Neuronal stem cell (in vitro differentiated cells): ENCODE data around the gene BCAS3.

ENCODE experiments used
- DNase-seq: peaks from one replicate; pipeline ENCODE4 v3.0.0-alpha.2; 2013; ENCODE audit warnings: low spot score
- H2AFZ ChIP-seq: one replicate; pipeline ENCODE4 v1.6.1; 2013; ENCODE audit warnings: mild to moderate bottlenecking, low read length, inconsistent platforms
- H2AK5ac ChIP-seq: 2 replicates; pipeline ENCODE4 v1.6.1; 2013; ENCODE audit warnings: low read depth, mild to moderate bottlenecking, inconsistent platforms, low read length, moderate library complexity, mixed read lengths
- H2BK120ac ChIP-seq: 2 replicates; pipeline ENCODE4 v1.6.1; 2013; ENCODE audit warnings: low read depth, mild to moderate bottlenecking, inconsistent platforms, low read length, moderate library complexity, mixed read lengths
- H2BK12ac ChIP-seq: one replicate; pipeline ENCODE4 v1.6.1; 2013; ENCODE audit warnings: low read length, inconsistent platforms
- H2BK15ac ChIP-seq: 2 replicates; pipeline ENCODE4 v1.6.1; 2013; ENCODE audit warnings: mild to moderate bottlenecking, low read length, inconsistent platforms, mixed read lengths
- H2BK5ac ChIP-seq: one replicate; pipeline ENCODE4 v1.6.1; 2013; ENCODE audit warnings: inconsistent platforms, mild to moderate bottlenecking, low read length, moderate library complexity
- H3K14ac ChIP-seq: one replicate; pipeline ENCODE4 v1.6.1; 2013; ENCODE audit warnings: low read length, inconsistent platforms
- H3K18ac ChIP-seq: 2 replicates; pipeline ENCODE4 v1.6.1; 2013; ENCODE audit warnings: low read length, inconsistent platforms
- H3K23ac ChIP-seq: 2 replicates; pipeline ENCODE4 v1.6.1; 2013; ENCODE audit warnings: low read depth, mild to moderate bottlenecking, mixed read lengths, low read length, inconsistent platforms; ENCODE audit not compliant: poor library complexity
- H3K27ac ChIP-seq: replicated peaks from 3 replicates; pipeline ENCODE4 v1.5.1; 2013; ENCODE audit warnings: low read length, inconsistent platforms
- H3K27me3 ChIP-seq, 3 experiments: 2 replicates each; pipeline ENCODE4 v1.6.1; 2013; ENCODE audit warnings: low read length in 3 of 3, mild to moderate bottlenecking in 2 of 3, inconsistent platforms in 1 of 3, low read depth in 1 of 3, mixed read lengths in 1 of 3, moderate library complexity in 1 of 3; ENCODE audit not compliant: control insufficient read depth in 3 of 3, insufficient read depth in 3 of 3
- H3K36me3 ChIP-seq, 2 donors: replicated peaks in 1 of 2; 2 replicates each; pipeline ENCODE4 v1.6.1; 2013; ENCODE audit warnings: low read length in 2 of 2; ENCODE audit not compliant: control insufficient read depth in 2 of 2, insufficient read depth in 2 of 2
- H3K4ac ChIP-seq: 2 replicates; pipeline ENCODE4 v1.6.1; 2013; ENCODE audit warnings: inconsistent platforms, mild to moderate bottlenecking, low read length, moderate library complexity
- H3K4me1 ChIP-seq, 2 donors: 1 replicate in 1 of 2; 2 replicates in 1 of 2; pipeline ENCODE4 v1.6.1; 2013; ENCODE audit warnings: low read length in 2 of 2, low read depth in 1 of 2; ENCODE audit not compliant: control insufficient read depth in 2 of 2, insufficient read depth in 1 of 2
- H3K4me2 ChIP-seq: one replicate; pipeline ENCODE4 v1.6.1; 2013; ENCODE audit warnings: mild to moderate bottlenecking, low read length, inconsistent platforms; ENCODE audit not compliant: insufficient read depth, poor library complexity, severe bottlenecking
- H3K4me3 ChIP-seq, 2 donors: 2 replicates each; pipeline ENCODE4 v1.5.1; 2013; ENCODE audit warnings: low read length in 2 of 2, mild to moderate bottlenecking in 2 of 2, inconsistent platforms in 1 of 2, moderate library complexity in 1 of 2
- H3K79me1 ChIP-seq: one replicate; pipeline ENCODE4 v1.6.1; 2013; ENCODE audit warnings: low read depth, mild to moderate bottlenecking, inconsistent platforms, low read length, moderate library complexity
- H3K9ac ChIP-seq: one replicate; pipeline ENCODE4 v1.6.1; 2013; ENCODE audit warnings: mild to moderate bottlenecking, low read depth, low read length, inconsistent platforms; ENCODE audit not compliant: poor library complexity
- H3K9me3 ChIP-seq, 2 donors: replicated peaks in 1 of 2; 2 replicates each; pipeline versions ENCODE3 to v1.6.1; 2013; ENCODE audit warnings: low read length in 2 of 2, mild to moderate bottlenecking in 2 of 2, inconsistent platforms in 1 of 2, low read depth in 1 of 2, mixed read lengths in 1 of 2, moderate library complexity in 1 of 2; ENCODE audit not compliant: control insufficient read depth in 2 of 2, insufficient read depth in 1 of 2
- H4K8ac ChIP-seq: one replicate; pipeline ENCODE4 v1.6.1; 2013; ENCODE audit warnings: low read depth, mild to moderate bottlenecking, inconsistent platforms, low read length, moderate library complexity
- H4K91ac ChIP-seq: one replicate; pipeline ENCODE4 v1.6.1; 2013; ENCODE audit warnings: low read length, low read depth, mild to moderate bottlenecking, inconsistent platforms; ENCODE audit not compliant: poor library complexity
- WGBS, 2 donors: extraction: QIAGEN DNeasy Blood & Tissue Kit; methylation state at CpG; one replicate each; pipeline ENCODE4 v1.1.7; 2013; ENCODE audit warnings: missing lambda C conversion rate in 2 of 2, mixed read lengths in 1 of 2; ENCODE audit not compliant: insufficient read length in 2 of 2, insufficient replicate concordance in 1 of 2; ENCODE audit errors: extremely low coverage in 2 of 2; 5-methylcytosine and 5-hydroxymethylcytosine counted together

The BCAS3 gene

DNA sequence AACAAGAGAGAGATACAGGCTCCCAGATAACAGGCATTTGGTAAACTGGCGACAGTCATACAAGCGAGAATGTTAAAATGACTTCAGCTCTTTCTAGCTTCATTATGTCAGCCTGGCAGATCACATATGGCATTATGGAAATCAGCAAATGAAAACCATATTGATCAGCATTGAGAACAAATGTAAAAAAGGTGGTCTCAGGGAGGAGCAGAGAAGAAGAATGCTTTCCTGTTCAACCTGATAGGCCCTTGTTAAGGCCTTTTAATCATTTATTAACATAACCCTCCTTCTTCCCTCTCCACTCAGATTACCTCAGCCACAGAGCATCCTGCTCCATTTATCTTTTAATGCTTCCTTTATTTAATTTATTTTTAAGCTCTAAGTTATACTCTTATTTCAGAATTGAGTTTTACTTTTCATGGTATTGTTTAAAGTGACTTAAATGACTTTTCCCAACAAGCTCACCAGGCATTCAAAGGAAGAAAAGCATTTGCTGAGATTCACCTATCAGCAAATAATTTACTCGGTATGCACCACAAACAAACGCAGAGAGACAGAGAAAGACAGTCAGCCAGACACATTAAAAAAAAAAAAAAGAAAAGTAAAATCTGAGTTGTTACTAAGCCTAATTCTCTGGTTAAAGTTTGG, 478.1 kb downstream of the BCAS3 start:
- Histone ChIP-seq H3K27ac (no peak overlapping the region), H3K9me3 (no peaks in the 10 kb centered on the region), H3K14ac (no peak overlapping the region), H2BK15ac (no peak overlapping the region), H3K79me1 (no peaks in the 10 kb centered on the region), H2AFZ (no peak overlapping the region), H3K4ac (no peak overlapping the region), H3K4me2 (no peak overlapping the region), H3K18ac (no peak overlapping the region), H3K4me1 (peaks cover 11 to 28% of the 10 kb centered on the region in 2 donors), H3K4me3 (no peak overlapping the region), H4K8ac (no peak overlapping the region), H3K23ac (no peak overlapping the region), H3K27me3 (no peaks in the 10 kb centered on the region), H3K36me3 (no peaks in the 10 kb centered on the region), H2BK5ac (no peak overlapping the region), H3K9ac (no peak overlapping the region), H2BK120ac (no peak overlapping the region), H4K91ac (no peak overlapping the region), H2AK5ac (no peak overlapping the region), H2BK12ac (no peak overlapping the region)
- WGBS, 2 donors: no CpG with 5 or more reads among the region's 4 CpGs
- no peak for DNase-seq

DNA sequence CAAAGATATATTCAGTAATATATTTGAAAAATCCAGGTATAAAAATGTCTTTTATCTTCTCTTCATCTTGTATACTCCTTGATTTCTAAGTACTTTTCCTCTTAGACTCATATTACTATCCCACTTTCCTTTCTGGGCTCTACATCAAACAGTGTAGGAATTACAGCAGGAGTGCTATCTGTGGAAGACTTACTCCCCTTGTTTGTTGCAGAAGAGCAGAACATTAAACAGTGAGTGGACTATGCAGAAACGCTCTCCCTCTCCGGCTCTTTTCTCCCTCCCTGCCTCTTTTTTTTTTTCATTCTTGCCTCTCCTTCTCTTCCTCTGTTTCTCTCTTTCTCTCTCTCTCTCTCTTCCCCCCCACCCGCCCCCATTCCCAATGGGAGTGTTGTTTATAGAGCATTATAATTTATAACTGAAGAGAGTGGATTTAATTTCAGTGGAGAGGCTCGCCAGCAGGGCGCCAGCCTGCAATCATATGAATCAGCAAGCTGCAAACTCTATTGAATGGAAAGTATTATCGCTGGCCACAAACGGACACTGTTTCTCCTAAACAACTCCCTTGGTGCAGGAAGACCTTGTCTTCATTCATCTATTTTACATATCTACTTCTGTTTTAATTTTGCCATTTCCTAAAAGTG, 479.7 kb downstream of the BCAS3 start:
- no peak for DNase-seq
- H2BK5ac ChIP-seq: no peak overlapping the region
- no peak overlapping the region for H3K9ac ChIP-seq
- H2AFZ ChIP-seq: peak overlapping the region; percentile 20
- no peak overlapping the region for H3K27ac ChIP-seq
- no CpG with 5 or more reads among the region's 7 CpGs for WGBS, 2 donors
- H3K36me3 ChIP-seq: no peaks in the 10 kb centered on the region
- H3K4ac ChIP-seq: no peak overlapping the region
- no peaks in the 10 kb centered on the region for H3K9me3 ChIP-seq
- no peak overlapping the region for H3K14ac ChIP-seq
- H3K23ac ChIP-seq: no peak overlapping the region
- no peak overlapping the region for H2AK5ac ChIP-seq
- peaks cover 15 to 34% of the 10 kb centered on the region in 2 donors for H3K4me1 ChIP-seq
- H3K4me2 ChIP-seq: no peak overlapping the region
- no peaks in the 10 kb centered on the region for H3K79me1 ChIP-seq
- no peak overlapping the region for H2BK12ac ChIP-seq
- H2BK15ac ChIP-seq: no peak overlapping the region
- H3K18ac ChIP-seq: no peak overlapping the region
- no peaks in the 10 kb centered on the region for H3K27me3 ChIP-seq
- H4K91ac ChIP-seq: no peak overlapping the region
- H3K4me3 ChIP-seq: no peak overlapping the region
- H2BK120ac ChIP-seq: no peak overlapping the region
- no peak overlapping the region for H4K8ac ChIP-seq

DNA sequence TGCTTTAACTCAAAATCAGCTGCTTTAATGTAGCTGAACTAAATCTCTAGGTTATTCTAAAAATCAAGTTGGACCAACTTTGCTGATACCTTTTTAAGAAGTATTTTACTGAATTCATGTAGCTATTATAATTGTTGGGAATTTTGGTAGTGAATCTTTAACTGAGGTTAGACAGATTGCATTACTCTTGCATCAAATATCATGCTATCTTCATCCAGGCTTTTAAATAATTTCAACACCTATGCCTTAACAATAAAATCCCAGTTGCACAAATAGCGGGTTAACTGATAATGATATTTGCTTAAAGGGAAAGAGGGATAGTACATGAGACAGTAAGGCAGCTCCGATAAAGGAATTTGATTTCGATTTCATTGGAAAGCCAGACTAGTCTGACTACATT, 480.7 kb downstream of the BCAS3 start:
- no peak for DNase-seq
- WGBS, 2 donors: no CpG with 5 or more reads among the region's 3 CpGs
- no peaks in the 10 kb centered on the region for H3K27me3 ChIP-seq
- H3K14ac ChIP-seq: no peak overlapping the region
- no peak overlapping the region for H2BK5ac ChIP-seq
- H3K79me1 ChIP-seq: no peaks in the 10 kb centered on the region
- H3K9me3 ChIP-seq: no peaks in the 10 kb centered on the region
- H3K4me3 ChIP-seq: no peak overlapping the region
- H3K36me3 ChIP-seq: no peaks in the 10 kb centered on the region
- no peak overlapping the region for H2AK5ac ChIP-seq
- H3K4me2 ChIP-seq: no peak overlapping the region
- H2BK120ac ChIP-seq: no peak overlapping the region
- H3K4ac ChIP-seq: no peak overlapping the region
- H3K18ac ChIP-seq: no peak overlapping the region
- no peak overlapping the region for H2BK15ac ChIP-seq
- H3K27ac ChIP-seq: no peak overlapping the region
- no peak overlapping the region for H3K23ac ChIP-seq
- no peak overlapping the region for H4K91ac ChIP-seq
- H2BK12ac ChIP-seq: no peak overlapping the region
- H3K9ac ChIP-seq: no peak overlapping the region
- no peak overlapping the region for H4K8ac ChIP-seq
- H3K4me1 ChIP-seq: peaks cover 15 to 34% of the 10 kb centered on the region in 2 donors
- H2AFZ ChIP-seq: no peak overlapping the region

DNA sequence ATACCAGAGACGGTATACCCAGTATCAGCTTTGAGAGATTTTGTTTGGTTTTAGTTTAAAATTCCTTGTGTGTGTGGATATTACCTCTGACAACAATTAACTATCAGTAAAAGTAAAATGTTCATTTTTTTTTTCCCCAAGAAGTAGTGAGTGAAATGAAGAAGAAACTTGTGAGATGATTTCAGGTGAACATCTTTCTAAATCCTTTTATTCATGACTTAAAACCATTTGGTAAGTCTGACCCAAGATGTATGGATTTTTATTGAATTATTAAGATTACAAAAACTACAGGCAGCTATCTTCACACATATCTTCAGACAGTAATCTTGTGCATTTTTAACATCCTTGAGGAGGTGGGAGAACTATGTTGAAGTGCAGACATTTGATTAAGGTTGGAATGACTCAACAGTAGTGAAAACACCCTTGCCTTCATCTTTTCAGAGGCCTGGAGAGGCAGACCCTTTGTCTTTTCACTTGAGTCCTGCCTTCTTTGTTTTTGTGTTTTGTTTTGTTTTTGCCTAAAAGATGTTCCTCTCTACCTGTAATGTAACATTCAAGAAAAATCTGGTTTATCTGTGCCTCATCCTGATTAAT, 481.7 kb downstream of the BCAS3 start:
- Histone ChIP-seq H3K4me2 (no peak overlapping the region), H3K27ac (no peak overlapping the region), H2BK15ac (no peak overlapping the region), H2AK5ac (no peak overlapping the region), H3K18ac (no peak overlapping the region), H2BK5ac (no peak overlapping the region), H3K4me3 (no peak overlapping the region), H2AFZ (no peak overlapping the region), H3K79me1 (no peaks in the 10 kb centered on the region), H3K14ac (no peak overlapping the region), H3K36me3 (no peaks in the 10 kb centered on the region), H2BK120ac (no peak overlapping the region), H3K9ac (no peak overlapping the region), H3K4ac (no peak overlapping the region), H3K27me3 (no peaks in the 10 kb centered on the region), H3K9me3 (peaks cover 0 to 2% of the 10 kb centered on the region in 2 donors), H3K23ac (no peak overlapping the region), H3K4me1 (peaks cover 12 to 34% of the 10 kb centered on the region in 2 donors), H4K91ac (no peak overlapping the region), H2BK12ac (no peak overlapping the region), H4K8ac (no peak overlapping the region)
- no peak for DNase-seq
- no CpG with 5 or more reads among the region's 1 CpG for WGBS, 2 donors
